Immature natural killer cell (primary cell): ENCODE results near the gene LCE2D. TPM values are rescaled to one million over a fixed set of nuclear protein-coding genes. Genes with fewer than 3 reads are reported as not detected.

Source experiments
- DNase-seq, 3 donors: peaks; one replicate each; pipeline ENCODE4 v3.0.0; 2022; ENCODE audit warnings: mixed read lengths in 1 of 3
- H3K27ac Mint-ChIP-seq, 6 donors: one replicate each; pipeline ENCODE4 v1.8.0; 2020; ENCODE audit warnings: mixed read lengths in 6 of 6, mild to moderate bottlenecking in 5 of 6, inconsistent platforms in 4 of 6, moderate library complexity in 3 of 6
- H3K27me3 Mint-ChIP-seq, 3 donors: one replicate each; pipeline ENCODE4 v1.8.0; 2020 to 2021; ENCODE audit warnings: low read depth in 3 of 3, mild to moderate bottlenecking in 3 of 3, mixed read lengths in 3 of 3, moderate library complexity in 3 of 3, inconsistent platforms in 1 of 3
- H3K36me3 Mint-ChIP-seq, 3 donors: one replicate each; pipeline ENCODE4 v1.8.0; 2020; ENCODE audit warnings: mixed read lengths in 3 of 3, inconsistent platforms in 2 of 3, mild to moderate bottlenecking in 2 of 3
- H3K4me1 Mint-ChIP-seq, 2 donors: one replicate each; pipeline ENCODE4 v1.8.0; 2020; ENCODE audit warnings: inconsistent platforms in 2 of 2, mild to moderate bottlenecking in 2 of 2, mixed read lengths in 2 of 2, moderate library complexity in 1 of 2
- H3K4me3 Mint-ChIP-seq, 5 donors: one replicate each; pipeline ENCODE4 v1.8.0; 2020; ENCODE audit warnings: mild to moderate bottlenecking in 5 of 5, mixed read lengths in 5 of 5, inconsistent platforms in 3 of 5, moderate library complexity in 3 of 5
- H3K9me3 Mint-ChIP-seq, 6 donors: one replicate each; pipeline ENCODE4 v1.8.0; 2020; ENCODE audit warnings: mild to moderate bottlenecking in 6 of 6, mixed read lengths in 6 of 6, inconsistent platforms in 4 of 6, moderate library complexity in 3 of 6
- polyA plus RNA-seq, 3 donors: library from polyadenylated mRNA; unstranded; fragments of 300-500 nt; fragmentation: Illumina TruSeq; gene quantifications; one replicate each; pipeline ENCODE4 v1.2.3, GENCODE V29; 2021

Gene LCE2D, protein sequence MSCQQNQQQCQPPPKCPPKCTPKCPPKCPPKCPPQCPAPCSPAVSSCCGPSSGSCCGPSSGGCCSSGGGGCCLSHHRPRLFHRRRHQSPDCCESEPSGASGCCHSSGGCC
- polyA plus RNA-seq, result not detected

DNA sequence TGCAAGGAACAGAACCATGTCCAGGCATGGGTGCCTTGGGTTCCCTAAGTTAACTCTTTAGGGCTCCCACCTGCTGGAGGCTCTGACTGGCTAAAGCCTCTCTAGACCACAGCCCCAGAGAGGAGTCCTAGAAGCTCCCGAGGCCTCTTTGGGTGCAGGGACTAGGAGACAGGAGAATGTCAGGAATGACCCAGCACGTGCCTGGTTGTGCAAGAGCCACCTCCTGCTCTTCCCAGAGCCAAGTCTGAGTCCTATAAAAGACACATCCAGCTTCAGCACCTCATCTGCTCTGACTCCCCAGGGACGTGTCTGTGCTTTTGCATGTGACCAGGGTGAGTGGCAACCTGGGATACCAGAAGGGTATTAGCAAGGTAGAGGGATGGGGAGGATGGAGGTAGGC is at the start of gene LCE2D:
Gene LCE2D (plus strand): TSS at position 283 of the 400 bp plus-strand sequence. CDS start 726 bp downstream, outside the sequence.
- Mint-ChIP-seq H3K27me3 (peaks cover 0 to 2% (median 2%) of the 10 kb centered on the region in 3 donors), H3K4me1 (no peaks in the 10 kb centered on the region), H3K36me3 (no peaks in the 10 kb centered on the region), H3K4me3 (no peak within 1 kb of the TSS), H3K9me3 (no peaks in the 10 kb centered on the region), H3K27ac (no peak within 1 kb of the TSS)
- no peak for DNase-seq

DNA sequence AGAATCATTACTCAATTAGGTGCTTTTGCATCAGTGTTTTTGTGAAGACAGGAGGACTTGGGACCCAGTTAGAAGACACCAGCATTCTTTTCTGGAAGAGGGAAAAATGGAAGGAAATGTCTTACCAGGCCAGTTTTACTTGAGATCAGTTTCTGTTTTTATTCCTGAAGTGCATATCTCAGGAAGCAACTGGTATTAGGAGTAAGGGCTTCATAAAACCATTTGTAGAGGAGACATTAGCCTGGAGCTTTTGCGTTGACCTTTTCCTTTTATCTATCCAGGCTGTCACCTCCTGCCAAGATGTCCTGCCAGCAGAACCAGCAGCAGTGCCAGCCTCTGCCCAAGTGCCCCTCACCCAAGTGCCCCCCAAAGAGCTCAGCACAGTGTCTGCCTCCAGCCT is 49.7 kb upstream of the LCE2D start, which contains the start of gene LCE3B:
Gene LCE3B (plus strand): TSS at position 301 of the 400 bp plus-strand sequence. CDS start 0 bp downstream, at position 301.
- Mint-ChIP-seq H3K9me3 (peaks cover 2 to 9% (median 4%) of the 10 kb centered on the region in 6 donors), H3K27ac (no peak within 1 kb of the TSS), H3K36me3 (peaks cover under 1 to 2% (median under 1%) of the 10 kb centered on the region in 3 donors), H3K4me3 (no peak within 1 kb of the TSS), H3K4me1 (no peaks in the 10 kb centered on the region), H3K27me3 (peaks cover 0 to 5% (median 4%) of the 10 kb centered on the region in 3 donors)
- no peak for DNase-seq

DNA sequence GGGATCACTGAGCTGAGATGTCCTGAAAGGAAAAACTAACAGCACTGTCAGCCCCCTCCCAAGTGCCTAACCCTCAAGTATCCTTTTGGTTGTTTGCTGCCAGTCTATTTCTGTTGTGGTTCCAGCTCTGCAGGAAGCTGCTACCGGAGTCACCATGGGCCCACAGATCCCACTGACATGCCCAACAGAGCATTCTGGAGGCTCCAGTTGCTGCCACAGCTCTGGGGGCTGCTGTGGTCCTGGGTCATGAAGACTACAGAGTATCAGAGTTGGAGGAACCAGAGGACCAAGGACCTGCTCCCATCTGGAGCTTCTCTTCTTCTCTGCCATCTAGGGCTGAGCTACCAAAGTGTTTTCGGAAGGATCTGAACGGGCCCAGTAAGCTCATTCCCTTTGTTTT is 41.2 kb upstream of the LCE2D start:
- H3K4me3 Mint-ChIP-seq, result no peak overlapping the region
- peaks cover 9 to 20% (median 12%) of the 10 kb centered on the region in 6 donors for H3K9me3 Mint-ChIP-seq
- peaks cover 4 to 5% (median 4%) of the 10 kb centered on the region in 3 donors for H3K36me3 Mint-ChIP-seq
- no peak for DNase-seq
- peaks cover 5 to 13% (median 6%) of the 10 kb centered on the region in 3 donors for H3K27me3 Mint-ChIP-seq
- H3K4me1 Mint-ChIP-seq, result peaks cover 0 to 4% of the 10 kb centered on the region in 2 donors
- no peak overlapping the region for H3K27ac Mint-ChIP-seq

DNA sequence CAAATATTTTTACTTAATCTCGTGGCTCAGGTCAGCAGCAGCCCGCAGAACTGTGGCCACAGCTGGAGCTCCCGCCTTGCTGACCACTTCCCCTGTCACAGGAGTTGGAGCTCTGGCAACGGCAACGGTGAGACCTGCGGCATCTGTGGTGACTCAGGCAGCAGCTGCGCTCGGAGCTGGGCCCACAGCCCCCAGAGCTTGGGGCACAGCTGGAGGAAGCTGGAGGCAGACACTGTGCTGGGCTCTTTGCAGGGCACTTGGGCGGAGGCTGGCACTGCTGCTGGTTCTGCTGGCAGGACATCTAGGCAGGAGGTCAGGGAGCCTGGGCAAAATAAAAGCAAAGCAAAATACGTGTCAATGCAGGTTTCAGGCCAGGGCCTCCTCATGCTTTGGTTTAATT is 40.4 kb upstream of the LCE2D start, which contains the start of gene LCE3A:
Gene LCE3A (minus strand): TSS at position 301 of the 400 bp plus-strand sequence. CDS start 0 bp downstream, at position 301.
- peaks cover 4 to 5% (median 4%) of the 10 kb centered on the region in 3 donors for H3K36me3 Mint-ChIP-seq
- H3K9me3 Mint-ChIP-seq, result peaks cover 6 to 20% (median 12%) of the 10 kb centered on the region in 6 donors
- no peak within 1 kb of the TSS for H3K27ac Mint-ChIP-seq

DNA sequence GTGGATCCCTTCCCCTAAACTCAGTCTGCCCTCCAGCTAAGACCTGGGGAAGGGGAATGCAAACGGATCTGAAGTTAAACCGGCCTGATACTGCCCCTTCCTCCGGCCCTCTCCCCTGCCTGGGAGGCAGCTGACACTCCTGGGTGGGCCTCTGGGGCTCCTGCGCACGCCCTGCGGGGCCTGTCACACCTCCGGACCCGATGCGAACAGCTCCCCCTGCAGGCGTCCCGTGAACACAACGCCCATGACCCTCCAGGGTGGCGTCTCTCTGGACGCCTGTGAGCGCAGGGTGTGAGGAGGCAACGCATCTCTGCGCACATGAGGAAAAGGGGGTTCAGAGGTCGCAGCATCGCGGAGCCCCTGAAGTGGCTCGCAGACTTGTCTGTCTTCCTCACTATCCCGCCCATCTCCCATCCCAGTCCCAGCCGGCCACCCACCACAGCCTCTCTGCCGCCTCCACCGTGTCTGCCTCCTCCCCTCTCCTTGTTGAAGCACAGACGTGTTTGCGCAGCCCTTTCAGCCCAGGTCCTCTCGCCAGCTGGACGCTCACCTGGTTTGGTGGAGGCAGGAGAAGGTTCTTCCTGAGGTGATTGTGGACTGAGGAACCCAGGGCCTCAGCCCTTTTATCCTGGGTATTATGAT is 39.9 kb upstream of the LCE2D start:
- no peak overlapping the region for H3K27ac Mint-ChIP-seq
- peaks cover 5 to 19% (median 11%) of the 10 kb centered on the region in 6 donors for H3K9me3 Mint-ChIP-seq
- peaks cover 2 to 15% (median 6%) of the 10 kb centered on the region in 3 donors for H3K27me3 Mint-ChIP-seq
- no peak overlapping the region for H3K4me3 Mint-ChIP-seq
- H3K36me3 Mint-ChIP-seq, result peaks cover 4 to 5% (median 4%) of the 10 kb centered on the region in 3 donors
- H3K4me1 Mint-ChIP-seq, result peaks cover 0 to 4% of the 10 kb centered on the region in 2 donors
- DNase-seq, result no peak

More for the DNA sequence above, 40.4 kb upstream of the LCE2D start, which contains the start of gene LCE3A:
- DNase-seq, result peak in 1 of 3 donors; percentile 3
- H3K4me3 Mint-ChIP-seq, result no peak within 1 kb of the TSS
- peaks cover 2 to 15% (median 6%) of the 10 kb centered on the region in 3 donors for H3K27me3 Mint-ChIP-seq
- H3K4me1 Mint-ChIP-seq, result peaks cover 0 to 4% of the 10 kb centered on the region in 2 donors

DNA sequence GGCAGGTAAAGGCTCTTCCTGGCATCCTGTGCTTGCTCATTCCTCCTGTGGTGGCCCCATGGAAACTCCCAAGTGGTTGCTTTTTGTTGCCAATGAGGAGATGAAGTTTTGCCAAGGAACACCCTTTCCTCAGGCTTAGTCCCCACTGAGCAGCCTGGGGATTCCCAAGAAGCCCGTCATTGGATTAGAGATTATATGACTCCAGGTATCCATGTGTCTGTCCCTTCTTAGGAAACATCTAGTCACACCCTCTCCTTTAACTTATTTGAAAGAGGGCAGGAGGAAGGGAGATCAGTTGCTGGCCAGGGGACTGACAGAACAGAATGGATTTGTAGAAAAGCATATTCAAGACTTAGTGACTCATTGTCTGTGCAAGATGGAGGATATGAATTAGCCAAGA is 36.4 kb upstream of the LCE2D start:
- H3K27me3 Mint-ChIP-seq, result peaks cover 5 to 10% (median 6%) of the 10 kb centered on the region in 3 donors
- H3K36me3 Mint-ChIP-seq, result no peaks in the 10 kb centered on the region
- H3K27ac Mint-ChIP-seq, result no peak overlapping the region
- peaks cover 0 to 4% of the 10 kb centered on the region in 2 donors for H3K4me1 Mint-ChIP-seq
- peaks cover 0 to 2% (median 0%) of the 10 kb centered on the region in 6 donors for H3K9me3 Mint-ChIP-seq
- H3K4me3 Mint-ChIP-seq, result no peak overlapping the region
- no peak for DNase-seq

DNA sequence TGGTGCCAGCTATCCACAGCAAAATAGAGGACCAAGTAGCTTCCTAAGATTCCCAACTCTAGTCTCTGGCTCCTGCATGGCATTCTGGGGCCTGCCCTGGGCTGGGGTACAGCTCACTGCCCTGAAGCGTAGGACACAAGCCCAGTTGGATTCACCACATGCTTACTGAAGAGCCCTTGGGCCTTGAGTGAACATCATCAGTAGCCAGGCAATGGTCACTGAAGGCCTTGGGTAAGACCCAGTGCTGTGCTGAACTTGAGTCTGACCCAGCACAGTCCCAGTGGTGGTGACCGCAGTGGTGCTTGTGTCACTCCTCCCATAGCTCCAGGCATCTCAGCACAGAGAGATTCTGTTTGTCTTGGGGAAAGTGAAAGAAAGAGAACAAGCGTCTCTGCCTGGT is 32.6 kb upstream of the LCE2D start:
- Mint-ChIP-seq H3K27me3 (peaks cover 0 to 7% (median 5%) of the 10 kb centered on the region in 3 donors), H3K27ac (no peak overlapping the region), H3K4me1 (no peaks in the 10 kb centered on the region), H3K4me3 (no peak overlapping the region), H3K36me3 (no peaks in the 10 kb centered on the region), H3K9me3 (peaks cover 0 to 2% (median 0%) of the 10 kb centered on the region in 6 donors)
- no peak for DNase-seq

DNA sequence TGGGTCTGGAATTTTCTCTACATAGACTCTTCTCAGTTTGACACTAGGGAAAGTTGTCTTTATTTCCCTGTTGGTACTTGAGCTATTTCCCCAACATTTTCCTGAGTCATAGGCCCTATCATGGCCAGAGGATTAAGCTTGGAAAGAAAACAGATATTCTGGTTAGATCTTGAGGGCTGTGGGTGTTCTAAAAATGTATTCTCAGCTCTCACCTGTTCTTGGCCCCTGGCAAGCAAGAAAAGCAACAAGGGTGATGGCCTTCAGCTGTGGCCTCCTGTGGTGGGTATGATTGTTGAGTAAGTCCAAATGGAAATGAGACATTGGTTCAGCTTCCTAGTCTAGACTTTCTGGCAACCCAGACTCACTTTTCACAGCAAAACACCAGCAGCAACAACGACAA is 22.8 kb upstream of the LCE2D start:
- Mint-ChIP-seq H3K27me3 (peaks cover 1 to 9% (median 3%) of the 10 kb centered on the region in 3 donors), H3K9me3 (peaks cover 0 to 6% (median 0%) of the 10 kb centered on the region in 6 donors), H3K27ac (no peak overlapping the region), H3K4me1 (no peaks in the 10 kb centered on the region), H3K36me3 (no peaks in the 10 kb centered on the region), H3K4me3 (no peak overlapping the region)
- no peak for DNase-seq

DNA sequence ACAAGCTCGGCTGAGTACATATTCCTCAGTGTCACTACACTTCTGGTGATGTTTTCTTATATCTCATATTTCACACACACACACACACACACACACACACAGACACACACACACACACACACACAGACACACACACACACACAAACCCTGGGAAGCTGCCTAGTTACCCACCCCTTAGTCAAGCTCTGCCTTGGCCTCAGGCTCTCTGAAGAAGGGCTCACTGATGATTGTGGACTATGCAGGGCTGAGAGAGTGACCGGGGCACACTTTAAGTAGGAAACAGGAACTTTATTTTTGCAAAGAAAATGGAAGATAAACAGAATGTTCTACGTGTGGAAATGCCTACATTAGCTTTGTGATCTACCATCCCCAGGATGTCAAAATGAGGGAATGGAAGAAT is 19.2 kb upstream of the LCE2D start:
- DNase-seq, result no peak
- H3K36me3 Mint-ChIP-seq, result no peaks in the 10 kb centered on the region
- peaks cover 0 to 6% (median 0%) of the 10 kb centered on the region in 6 donors for H3K9me3 Mint-ChIP-seq
- no peak overlapping the region for H3K4me3 Mint-ChIP-seq
- H3K4me1 Mint-ChIP-seq, result no peaks in the 10 kb centered on the region
- H3K27ac Mint-ChIP-seq, result no peak overlapping the region
- H3K27me3 Mint-ChIP-seq, result peaks cover 1 to 6% (median 3%) of the 10 kb centered on the region in 3 donors

DNA sequence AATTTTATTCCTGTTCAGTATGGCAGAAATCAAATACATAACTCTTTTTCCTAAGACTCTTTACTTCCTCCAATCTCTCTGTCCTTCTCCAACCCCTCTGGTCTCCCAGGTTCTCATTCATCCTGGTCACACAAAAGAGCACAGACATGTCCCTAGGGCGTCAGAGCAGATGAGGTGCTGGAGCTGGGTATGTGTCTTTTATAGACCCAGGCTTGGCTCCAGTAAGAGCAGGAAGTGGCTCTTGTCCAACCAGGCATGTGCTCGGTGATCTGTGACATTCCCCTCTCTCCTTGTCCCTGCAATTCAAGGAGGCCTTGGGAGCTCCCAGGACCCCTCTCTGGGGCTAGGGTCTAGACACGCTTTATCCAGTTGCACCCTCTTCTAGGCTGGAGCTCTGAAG is 18.0 kb upstream of the LCE2D start:
- H3K27me3 Mint-ChIP-seq, result peaks cover 0 to 6% (median 1%) of the 10 kb centered on the region in 3 donors
- no peak overlapping the region for H3K27ac Mint-ChIP-seq
- no peak for DNase-seq
- H3K36me3 Mint-ChIP-seq, result no peaks in the 10 kb centered on the region
- H3K9me3 Mint-ChIP-seq, result peaks cover 0 to 4% (median 0%) of the 10 kb centered on the region in 6 donors
- H3K4me1 Mint-ChIP-seq, result no peaks in the 10 kb centered on the region
- no peak overlapping the region for H3K4me3 Mint-ChIP-seq

DNA sequence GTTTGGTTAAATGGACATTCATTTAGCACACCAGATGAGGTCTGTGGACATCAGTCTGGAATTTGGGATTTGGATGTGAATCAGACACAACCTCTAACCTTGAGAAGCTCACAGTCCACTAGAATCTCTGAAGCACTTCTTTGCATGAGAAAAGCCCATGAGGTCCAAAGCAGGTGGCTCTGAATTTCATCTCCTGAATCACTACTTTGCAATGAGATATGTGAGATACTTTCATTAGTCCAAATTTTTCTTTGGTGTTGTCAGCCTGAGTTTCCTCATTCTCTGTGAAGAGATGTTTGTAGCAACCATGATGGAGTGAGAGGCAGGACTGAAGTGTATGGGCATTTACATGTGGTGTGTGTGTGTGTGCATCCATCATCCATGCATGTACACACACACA is 16.5 kb upstream of the LCE2D start:
- Mint-ChIP-seq H3K4me1 (no peaks in the 10 kb centered on the region), H3K4me3 (no peak overlapping the region), H3K27ac (no peak overlapping the region), H3K36me3 (no peaks in the 10 kb centered on the region), H3K9me3 (peaks cover 0 to 2% (median 0%) of the 10 kb centered on the region in 6 donors), H3K27me3 (peaks cover 0 to 6% (median 1%) of the 10 kb centered on the region in 3 donors)
- no peak for DNase-seq

DNA sequence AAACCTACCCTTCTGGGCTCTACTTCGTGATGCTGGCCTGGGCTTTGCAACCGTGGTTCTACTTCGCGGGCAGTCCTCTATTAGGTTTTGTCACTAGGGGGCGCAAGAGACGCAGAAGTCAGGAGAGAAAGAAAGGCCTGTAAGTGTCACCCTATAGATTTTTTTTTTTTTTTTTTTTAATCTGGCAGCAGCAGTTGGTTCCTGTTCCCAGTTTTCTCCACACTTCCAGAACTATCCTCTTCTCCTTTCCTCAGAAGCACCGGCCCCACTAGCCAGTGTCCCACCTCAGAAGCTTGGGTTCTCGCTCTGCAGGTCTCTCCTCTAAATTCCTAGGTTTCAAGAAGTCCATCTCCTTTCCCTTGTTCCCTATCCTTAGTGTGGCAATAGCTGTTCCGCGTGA is 9.1 kb upstream of the LCE2D start:
- Mint-ChIP-seq H3K4me3 (no peak overlapping the region), H3K9me3 (no peaks in the 10 kb centered on the region), H3K27ac (no peak overlapping the region), H3K27me3 (peaks cover 0 to 3% (median 2%) of the 10 kb centered on the region in 3 donors), H3K36me3 (no peaks in the 10 kb centered on the region), H3K4me1 (peaks cover 0 to 7% of the 10 kb centered on the region in 2 donors)
- peak; percentile 3 to 27 (median 7) for DNase-seq

DNA sequence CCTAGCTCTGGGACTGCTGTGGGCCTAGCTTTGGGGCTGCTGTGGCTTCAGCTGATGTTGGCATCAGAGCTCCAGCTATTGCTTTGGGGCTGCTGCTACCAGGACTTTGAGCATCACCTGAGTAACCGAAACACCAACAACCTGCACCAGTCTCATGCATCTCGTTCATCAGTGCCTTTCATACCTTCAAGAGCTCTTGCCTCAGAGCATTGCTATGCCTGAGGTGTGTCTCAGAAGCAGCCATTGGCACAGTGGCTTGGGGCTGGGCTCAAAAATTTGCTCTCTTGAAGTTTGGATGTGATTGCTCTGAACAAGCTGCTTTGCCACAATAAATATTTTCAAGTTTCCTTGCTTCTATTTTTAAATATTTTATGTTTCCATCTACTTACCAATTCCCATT is 6.7 kb upstream of the LCE2D start:
- H3K27me3 Mint-ChIP-seq, result peaks cover 0 to 3% (median 2%) of the 10 kb centered on the region in 3 donors
- no peak overlapping the region for H3K4me3 Mint-ChIP-seq
- H3K9me3 Mint-ChIP-seq, result no peaks in the 10 kb centered on the region
- H3K27ac Mint-ChIP-seq, result no peak overlapping the region
- H3K4me1 Mint-ChIP-seq, result peaks cover 0 to 7% of the 10 kb centered on the region in 2 donors
- H3K36me3 Mint-ChIP-seq, result no peaks in the 10 kb centered on the region
- DNase-seq, result no peak

DNA sequence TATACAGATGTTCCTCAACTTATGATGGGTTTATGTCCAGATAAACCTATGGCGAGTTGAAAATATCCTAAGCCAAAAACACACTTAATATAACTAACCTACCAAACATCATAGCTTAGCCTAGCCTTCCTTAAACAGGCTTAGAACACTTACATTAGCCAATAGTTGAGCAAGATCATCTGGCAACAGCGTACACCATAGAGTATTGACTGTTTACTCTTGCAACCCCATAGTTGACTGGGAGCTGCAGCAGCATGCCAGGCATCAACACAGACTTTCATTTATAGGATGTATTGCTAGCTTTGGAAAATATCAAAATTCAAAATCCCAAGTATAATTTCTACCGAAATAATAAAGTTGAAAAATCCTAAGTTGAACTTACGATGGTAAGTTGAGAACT is 5.5 kb upstream of the LCE2D start:
- Mint-ChIP-seq H3K9me3 (no peaks in the 10 kb centered on the region), H3K27ac (no peak overlapping the region), H3K4me3 (no peak overlapping the region), H3K4me1 (peaks cover 0 to 7% of the 10 kb centered on the region in 2 donors), H3K27me3 (peaks cover 0 to 3% (median 2%) of the 10 kb centered on the region in 3 donors), H3K36me3 (no peaks in the 10 kb centered on the region)
- DNase-seq, result no peak
